ENCODE data around the gene BACH2.

GRCh38 chr6:89977808-89978748 lies 318.6 kb downstream of the BACH2 start:
- no peak for TF ChIP-seq CTCF (IDR thresholded peaks at IDR 0.05; ENCODE audit: insufficient read depth, low read length)
- TF ChIP-seq GABPA (IDR thresholded peaks at IDR 0.05; ENCODE audit: low read depth): no peak
- TF ChIP-seq REST (IDR thresholded peaks at IDR 0.05; ENCODE audit: insufficient replicate concordance, low read depth): no peak
- no peak for TF ChIP-seq POLR2AphosphoS5 (IDR thresholded peaks at IDR 0.05; ENCODE audit: low read depth)
- no peak for TF ChIP-seq SPI1 (IDR thresholded peaks at IDR 0.05; ENCODE audit: borderline replicate concordance, low read depth)
